Upper lobe of left lung (tissue), 6 donors: ENCODE data around the gene FHIT. TPM values are rescaled to one million over a fixed set of nuclear protein-coding genes. Genes with fewer than 3 reads are reported as not detected.

ENCODE experiments used
- ATAC-seq, 2 donors: fragments of 200-7000 bp; cut with Tn5 transposase; one replicate each; pipeline ENCODE4 v1.9.1; 2022; ENCODE audit warnings: mild to moderate bottlenecking in 2 of 2, moderate library complexity in 2 of 2; ENCODE audit not compliant: low FRiP score in 2 of 2
- DNase-seq, 2 donors: peaks; one replicate each; pipeline ENCODE4 v3.0.0-alpha.2; 2019 to 2020
- H3K27ac ChIP-seq, 4 donors: fragments of 200-600 bp; sonication (generic); one replicate each; pipeline ENCODE4 v1.5.1; 2016 to 2019
- H3K27me3 ChIP-seq, 4 donors: fragments of 200-600 bp; sonication (generic); one replicate each; pipeline ENCODE4 v1.5.1; 2017 to 2019
- H3K36me3 ChIP-seq, 4 donors: fragments of 200-600 bp; sonication (generic); one replicate each; pipeline ENCODE4 v1.5.1; 2016 to 2019
- H3K4me1 ChIP-seq, 4 donors: fragments of 200-600 bp; sonication (generic); one replicate each; pipeline ENCODE4 v1.5.1; 2018 to 2019
- H3K4me3 ChIP-seq, 4 donors: fragments of 200-600 bp; sonication (generic); one replicate each; pipeline ENCODE4 v1.5.1; 2017 to 2019; ENCODE audit warnings: mild to moderate bottlenecking in 2 of 4, moderate library complexity in 1 of 4
- H3K9me3 ChIP-seq, 4 donors: fragments of 200-600 bp; sonication (generic); one replicate each; pipeline ENCODE4 v1.5.1; 2018 to 2019
- CTCF ChIP-seq, 6 experiments: fragments of 450-650 bp in 4 of 6; fragments of 200-600 bp in 2 of 6; sonication (generic) in 2 of 6; IDR thresholded peaks; one replicate each; pipeline ENCODE4 v1.5.1; 2016 to 2019; ENCODE audit warnings: antibody characterized with exemption in 6 of 6
- EP300 ChIP-seq, 4 donors: sonication (generic); formaldehyde crosslinking; IDR thresholded peaks; one replicate each; pipeline ENCODE4 v1.5.1; 2017; ENCODE audit warnings: antibody characterized with exemption in 4 of 4, control low read depth in 2 of 4
- POLR2A ChIP-seq, 4 donors: fragments of 450-650 bp; IDR thresholded peaks; one replicate each; pipeline ENCODE4 v1.5.1; 2016 to 2017; ENCODE audit warnings: antibody characterized with exemption in 4 of 4, mild to moderate bottlenecking in 2 of 4
- POLR2AphosphoS5 ChIP-seq, 2 donors: sonication (generic); formaldehyde crosslinking; IDR thresholded peaks; one replicate each; pipeline ENCODE4 v1.5.1; 2017; ENCODE audit warnings: antibody characterized with exemption in 2 of 2
- WGBS, 2 donors: methylation state at CpG; one replicate each; pipeline ENCODE4 v1.1.5; 2017 to 2018; 5-methylcytosine and 5-hydroxymethylcytosine counted together
- total RNA-seq, 6 donors: library from RNA; depleted of rRNA in 4 of 6; stranded (reverse); fragments of >200 nt in 4 of 6; gene quantifications; one replicate each; pipeline versions ENCODE4 v1.1.0 to v1.2.1, GENCODE V29; 2016 to 2021
- donor health status: DM: no; HTN: no; CAD: no; lungs with moderate emphysema.
- donor health status: DM: no; HTN: yes; CAD: no; lungs with severe emphysema.

The FHIT gene
- total RNA-seq, 6 donors from 2014 or later = 6.8 to 56.6 (median 11.1) TPM

- Histone ChIP-seq H3K27me3 (no peaks in the 10 kb centered on the region), H3K4me3 (no peak overlapping the region), H3K27ac (no peak overlapping the region), H3K9me3 (no peaks in the 10 kb centered on the region), H3K36me3 (no peaks in the 10 kb centered on the region), H3K4me1 (no peaks in the 10 kb centered on the region)
- ATAC-seq (no peak), DNase-seq (no peak)
- 81 to 88% methylated on average over 6 of the region's 6 CpGs for WGBS, 2 donors
- TF ChIP-seq CTCF (IDR thresholded peaks at IDR 0.05) (no peak), POLR2A (IDR thresholded peaks at IDR 0.05) (no peak), EP300 (IDR thresholded peaks at IDR 0.05) (no peak), POLR2AphosphoS5 (IDR thresholded peaks at IDR 0.05) (no peak)
Observed at GRCh38 chr3:59914251-59914650, 1337.0 kb downstream of the FHIT start.

- Histone ChIP-seq H3K4me3 (no peak overlapping the region), H3K36me3 (no peaks in the 10 kb centered on the region), H3K4me1 (no peaks in the 10 kb centered on the region), H3K9me3 (no peaks in the 10 kb centered on the region), H3K27me3 (no peaks in the 10 kb centered on the region), H3K27ac (no peak overlapping the region)
- WGBS, 2 donors = 97 to 100% methylated on average over 1 of the region's 1 CpG
- TF ChIP-seq POLR2A (IDR thresholded peaks at IDR 0.05) (no peak), CTCF (IDR thresholded peaks at IDR 0.05) (no peak), EP300 (IDR thresholded peaks at IDR 0.05) (no peak), POLR2AphosphoS5 (IDR thresholded peaks at IDR 0.05) (no peak)
- no peak for DNase-seq
- ATAC-seq = no peak
Observed at GRCh38 chr3:59913645-59914044, 1337.6 kb downstream of the FHIT start.

GRCh38 chr3:59908701-59909100, 1342.6 kb downstream of the FHIT start:
- H3K27me3 ChIP-seq = no peaks in the 10 kb centered on the region
- no peak overlapping the region for H3K27ac ChIP-seq
- H3K36me3 ChIP-seq = no peaks in the 10 kb centered on the region
- H3K4me1 ChIP-seq = no peaks in the 10 kb centered on the region
- WGBS, 2 donors = 95% methylated on average over 2 of the region's 2 CpGs
- TF ChIP-seq EP300 (IDR thresholded peaks at IDR 0.05) (no peak), CTCF (IDR thresholded peaks at IDR 0.05) (no peak), POLR2A (IDR thresholded peaks at IDR 0.05) (no peak), POLR2AphosphoS5 (IDR thresholded peaks at IDR 0.05) (no peak)
- H3K4me3 ChIP-seq = no peak overlapping the region
- DNase-seq (no peak), ATAC-seq (no peak)
- no peaks in the 10 kb centered on the region for H3K9me3 ChIP-seq

GRCh38 chr3:59908280-59908679, 1343.0 kb downstream of the FHIT start:
- no peaks in the 10 kb centered on the region for H3K4me1 ChIP-seq
- H3K27me3 ChIP-seq = no peaks in the 10 kb centered on the region
- DNase-seq = no peak
- H3K9me3 ChIP-seq = no peaks in the 10 kb centered on the region
- H3K4me3 ChIP-seq = no peak overlapping the region
- H3K36me3 ChIP-seq = no peaks in the 10 kb centered on the region
- TF ChIP-seq CTCF (IDR thresholded peaks at IDR 0.05) (no peak), POLR2AphosphoS5 (IDR thresholded peaks at IDR 0.05) (no peak), EP300 (IDR thresholded peaks at IDR 0.05) (no peak), POLR2A (IDR thresholded peaks at IDR 0.05) (no peak)
- 84 to 89% methylated on average over 2 of the region's 2 CpGs for WGBS, 2 donors
- no peak for ATAC-seq
- H3K27ac ChIP-seq = no peak overlapping the region

GRCh38 chr3:59904296-59904695, 1347.0 kb downstream of the FHIT start:
- Histone ChIP-seq H3K9me3 (no peaks in the 10 kb centered on the region), H3K4me1 (no peaks in the 10 kb centered on the region), H3K27ac (no peak overlapping the region), H3K36me3 (no peaks in the 10 kb centered on the region), H3K4me3 (no peak overlapping the region), H3K27me3 (no peaks in the 10 kb centered on the region)
- TF ChIP-seq POLR2AphosphoS5 (IDR thresholded peaks at IDR 0.05) (no peak), CTCF (IDR thresholded peaks at IDR 0.05) (no peak), EP300 (IDR thresholded peaks at IDR 0.05) (no peak), POLR2A (IDR thresholded peaks at IDR 0.05) (no peak)
- DNase-seq = no peak
- WGBS, 2 donors = 80 to 85% methylated on average over 3 of the region's 3 CpGs
- ATAC-seq = no peak
